Right ventricle myocardium superior (tissue), 1 donor: Measurements from ENCODE around the gene DEGS2. TPM values are rescaled to one million over a fixed set of nuclear protein-coding genes. Genes with fewer than 3 reads are reported as not detected.
A peak's percentile ranks its signal among the peaks of the same experiment; 100 is the strongest.

Source experiments
- ATAC-seq: fragments of 200-7000 bp; cut with Tn5 transposase; one replicate; pipeline ENCODE4 v1.9.1; 2020; ENCODE audit warnings: mild to moderate bottlenecking; ENCODE audit not compliant: poor library complexity
- DNase-seq: peaks from one replicate; pipeline ENCODE4 v3.0.0-alpha.2; 2020
- intact Hi-C: fragments of 100-400 bp; cut with DNase I; formaldehyde crosslinking; loops from one replicate; pipeline ENCODE4 v1.11.2; 2022
- total RNA-seq: library from RNA; stranded (reverse); fragmentation: NEBNext Ultra II Directional; extraction: Animal tissue kit (Norgen Biotek cat#: 25700); gene quantifications from one replicate; pipeline ENCODE4 v1.2.1, GENCODE V29; 2021
- donor health status: DM: no; HTN: yes; CAD: no; lungs with severe emphysema.

DEGS2 gene
- total RNA-seq, 1 donor from 2014 or later, result not detected

- DNase-seq (no peak), ATAC-seq (no peak)
- intact Hi-C loops, result no loop called here
Observed at GRCh38 chr14:100138955-100139354, 20.5 kb downstream of the DEGS2 start.

GRCh38 chr14:100138082-100138787 is 21.2 kb downstream of the DEGS2 start:
- DNase-seq, result no peak
- intact Hi-C loops, result no loop called here
- no peak for ATAC-seq

- ATAC-seq, result no peak
Observed at GRCh38 chr14:100137173-100137572, 22.3 kb downstream of the DEGS2 start.

DNA sequence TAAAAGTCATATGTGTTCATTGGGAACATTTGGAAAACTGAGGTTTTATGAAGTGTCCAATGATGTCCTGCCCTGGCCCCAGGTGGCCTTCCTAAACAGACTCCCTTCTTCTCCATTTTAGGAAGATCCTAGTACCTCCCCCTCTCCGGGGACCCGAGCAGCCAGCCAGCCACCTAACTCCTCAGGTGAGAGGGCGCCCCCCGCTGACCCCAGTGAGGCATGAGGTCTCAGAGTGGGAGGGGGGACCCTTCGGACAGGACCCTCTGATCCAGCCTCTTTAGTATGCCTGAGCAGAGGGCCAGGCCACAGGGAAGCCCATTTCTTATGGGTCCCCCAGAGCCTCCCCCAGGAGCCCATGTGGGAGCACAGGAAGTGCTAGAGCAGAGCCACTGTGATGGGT is 23.7 kb downstream of the DEGS2 start:
- ATAC-seq, result no peak
- no peak for DNase-seq
- intact Hi-C loops, result no loop called here

More at GRCh38 chr14:100137173-100137572, 22.3 kb downstream of the DEGS2 start:
- DNase-seq, result no peak
- intact Hi-C loops, result no loop called here

GRCh38 chr14:100135073-100135472 is 24.4 kb downstream of the DEGS2 start:
- DNase-seq (no peak), ATAC-seq (no peak)
- intact Hi-C loops, result no loop called here

- intact Hi-C loops, result no loop called here
- no peak for ATAC-seq
Observed at GRCh38 chr14:100134586-100134985, 24.9 kb downstream of the DEGS2 start.

GRCh38 chr14:100132903-100133510 is 26.4 kb downstream of the DEGS2 start:
- no peak for ATAC-seq
- intact Hi-C loops, result no loop called here
- DNase-seq, result no peak

More at GRCh38 chr14:100134586-100134985, 24.9 kb downstream of the DEGS2 start:
- DNase-seq, result no peak

DNA sequence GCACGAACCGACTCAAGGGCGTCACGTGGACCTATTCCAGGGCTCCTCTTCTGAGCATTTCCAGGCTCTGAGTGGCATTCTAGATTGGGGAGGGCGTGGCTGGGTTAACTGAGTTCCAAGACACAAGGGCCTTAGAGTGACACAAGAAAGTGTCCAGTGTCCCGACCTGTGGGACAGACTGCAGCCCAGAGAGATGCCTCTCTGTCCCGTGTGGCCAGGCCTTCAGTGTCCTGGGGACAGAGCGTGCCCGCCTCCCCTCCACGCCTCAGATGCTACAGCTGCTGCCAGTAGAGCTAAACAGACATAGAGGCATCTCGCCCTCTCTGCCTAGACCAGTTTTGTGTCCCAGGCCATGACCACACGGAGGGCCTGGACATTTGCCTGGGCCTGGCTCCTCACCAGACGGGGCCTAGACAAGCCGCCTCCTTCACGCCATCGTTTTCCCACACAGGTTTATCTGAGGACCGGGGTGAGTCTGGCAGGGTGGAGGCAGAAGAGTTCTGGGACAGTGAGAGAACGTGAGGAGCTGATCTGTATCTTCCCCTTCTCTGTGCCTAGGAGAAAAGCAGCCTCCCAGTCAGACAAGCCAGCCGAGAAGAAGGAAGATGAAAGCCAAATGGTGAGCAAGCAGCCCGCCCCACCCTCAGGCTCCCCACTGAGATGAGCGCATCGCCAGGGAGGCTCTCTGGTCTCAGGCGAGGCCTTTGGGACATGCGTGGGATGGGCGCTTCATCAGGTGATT is 27.1 kb downstream of the DEGS2 start:
- ATAC-seq, result no peak
- intact Hi-C loops, result no loop called here
- no peak for DNase-seq

GRCh38 chr14:100131181-100131580 is 28.3 kb downstream of the DEGS2 start:
- intact Hi-C loops, result no loop called here
- no peak for ATAC-seq
- no peak for DNase-seq

GRCh38 chr14:100130521-100130920 is 28.9 kb downstream of the DEGS2 start:
- ATAC-seq, result no peak
- DNase-seq, result no peak
- intact Hi-C loops, result no loop called here

DNA sequence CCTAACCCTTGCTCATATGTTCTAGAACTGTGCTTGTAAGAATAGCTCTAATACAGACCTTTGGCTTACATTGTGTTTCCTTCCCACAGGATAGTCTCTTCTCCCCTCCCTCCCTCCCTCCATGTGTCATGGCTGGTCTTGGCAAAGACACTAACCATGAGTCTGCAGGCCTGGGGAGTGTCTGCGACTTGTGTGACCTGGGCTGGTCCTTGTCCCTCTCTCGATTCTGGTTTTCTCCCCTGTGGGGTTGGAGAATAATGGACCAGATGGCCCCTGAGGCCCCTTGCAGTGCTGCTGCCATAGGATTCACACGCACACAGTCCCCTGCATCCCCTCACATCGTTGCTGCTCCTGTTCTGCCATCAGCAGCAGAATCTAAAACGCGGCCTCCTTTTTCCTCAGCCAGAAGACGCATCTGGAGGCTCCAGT is 30.3 kb downstream of the DEGS2 start:
- no peak for DNase-seq
- ATAC-seq, result peak; percentile 66
- intact Hi-C loops, result no loop called here

GRCh38 chr14:100128688-100129087 is 30.8 kb downstream of the DEGS2 start:
- no peak for DNase-seq
- no peak for ATAC-seq
- intact Hi-C loops, result no loop called here

GRCh38 chr14:100127853-100128455 is 31.5 kb downstream of the DEGS2 start:
- intact Hi-C loops, result no loop called here
- DNase-seq (no peak), ATAC-seq (no peak)

GRCh38 chr14:100126401-100126800 is 33.0 kb downstream of the DEGS2 start:
- no peak for ATAC-seq
- intact Hi-C loops, result no loop called here
- DNase-seq, result no peak

DNA sequence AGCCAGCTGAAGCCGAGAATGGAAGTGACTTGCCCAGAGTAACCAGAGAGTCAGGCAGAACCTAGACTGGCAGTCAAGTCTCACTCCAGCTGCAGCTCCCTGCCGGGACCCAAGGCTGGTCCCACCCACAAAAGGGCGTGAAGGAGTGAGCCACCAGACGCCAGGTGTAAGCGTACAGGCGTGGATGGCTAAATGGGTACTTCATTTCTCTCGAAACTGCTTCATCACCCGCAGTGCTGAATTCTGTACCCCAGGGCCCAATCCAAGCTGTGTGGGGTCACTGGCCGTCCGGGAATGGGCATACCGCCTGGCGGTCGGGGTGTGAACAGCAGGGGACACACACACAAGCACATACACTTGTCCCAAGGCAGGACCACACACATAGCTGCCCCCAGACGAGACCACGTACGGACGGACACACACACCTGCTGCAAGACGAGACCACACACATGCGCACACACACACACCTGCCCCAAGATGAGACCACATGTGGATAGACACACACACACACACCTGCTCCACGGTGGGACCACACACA is 34.8 kb downstream of the DEGS2 start:
- intact Hi-C loops, result no loop called here
- ATAC-seq (no peak), DNase-seq (no peak)

- no peak for DNase-seq
- no peak for ATAC-seq
- intact Hi-C loops, result no loop called here
Observed at GRCh38 chr14:100123618-100124017, 35.8 kb downstream of the DEGS2 start.

DNA sequence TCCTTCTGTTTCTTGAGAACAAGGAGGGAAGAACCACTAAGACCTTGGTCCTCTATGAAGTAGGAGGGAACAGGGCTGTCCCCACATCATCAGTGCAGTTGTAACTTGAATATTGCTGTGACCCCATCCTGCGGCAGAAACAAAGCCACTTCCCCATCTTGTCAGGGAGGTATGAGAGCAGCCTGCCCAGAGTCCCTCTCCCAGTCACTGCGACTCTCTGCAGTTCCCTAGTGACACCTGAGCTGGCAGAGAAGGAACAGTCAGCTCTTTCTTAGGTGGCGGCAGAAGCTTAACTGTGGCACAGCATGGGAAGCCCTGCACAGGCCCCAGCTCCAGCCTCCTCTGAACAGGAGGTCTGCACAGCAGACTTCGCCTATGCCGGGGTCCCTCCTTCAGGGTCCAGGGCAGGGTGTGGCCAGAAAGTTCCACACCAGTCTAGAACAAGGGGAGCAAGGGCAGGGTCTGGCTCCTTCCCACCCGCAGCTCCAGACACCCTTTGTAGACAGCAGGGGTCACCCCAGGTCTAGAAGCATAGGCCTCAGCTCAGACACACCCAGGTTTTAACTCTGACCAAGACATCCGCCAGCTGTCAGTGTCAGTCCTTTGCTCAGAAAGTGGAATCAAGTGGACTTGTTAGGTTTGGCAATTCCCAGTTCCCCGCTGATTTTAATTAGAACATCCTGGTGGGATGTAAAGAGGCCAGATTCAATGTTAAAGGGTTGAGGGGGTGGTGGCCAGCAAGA is 36.8 kb downstream of the DEGS2 start:
- intact Hi-C loops, result no loop called here
- no peak for ATAC-seq
- no peak for DNase-seq

- intact Hi-C loops, result no loop called here
- ATAC-seq, result no peak
- no peak for DNase-seq
Observed at GRCh38 chr14:100121643-100122480, 37.6 kb downstream of the DEGS2 start.
